EH (cell line): ENCODE data around the gene DENND2D.

Source experiments
- DNase-seq: peaks from one replicate; pipeline ENCODE4 v3.0.0-alpha.2; 2015; ENCODE audit warnings: low read depth

DENND2D gene

GRCh38 chr1:111202707-111203623 is 2.5 kb upstream of the DENND2D start:
- DNase-seq: no peak

GRCh38 chr1:111202366-111202706 is 1.9 kb upstream of the DENND2D start:
- DNase-seq: no peak

- no peak for DNase-seq
Measured at GRCh38 chr1:111201275-111202090, 1.0 kb upstream of the DENND2D start.

- DNase-seq: no peak
Measured at GRCh38 chr1:111200802-111201161, 336 bp upstream of the DENND2D start.

- no peak for DNase-seq
Measured at GRCh38 chr1:111199329-111199728, 1.1 kb downstream of the DENND2D start.

GRCh38 chr1:111198836-111199235 is 1.6 kb downstream of the DENND2D start:
- no peak for DNase-seq

GRCh38 chr1:111197598-111198284 is 2.7 kb downstream of the DENND2D start:
- DNase-seq: peak; percentile 21

- no peak for DNase-seq
Measured at GRCh38 chr1:111196213-111196612, 4.2 kb downstream of the DENND2D start.

- DNase-seq: peak; percentile 20
Measured at GRCh38 chr1:111195002-111195684, 5.3 kb downstream of the DENND2D start.

GRCh38 chr1:111193712-111194480 is 6.5 kb downstream of the DENND2D start:
- peak; percentile 45 for DNase-seq

- DNase-seq: peak; percentile 50
Measured at GRCh38 chr1:111192658-111193519, 7.6 kb downstream of the DENND2D start.

GRCh38 chr1:111192074-111192473 is 8.4 kb downstream of the DENND2D start:
- no peak for DNase-seq

- peak; percentile 92 for DNase-seq
Measured at GRCh38 chr1:111191496-111191895, 8.9 kb downstream of the DENND2D start.

- no peak for DNase-seq
Measured at GRCh38 chr1:111190931-111191451, 9.5 kb downstream of the DENND2D start.

- no peak for DNase-seq
Measured at GRCh38 chr1:111184663-111185062, 15.8 kb downstream of the DENND2D start.

GRCh38 chr1:111183308-111184069 is 17.0 kb downstream of the DENND2D start:
- DNase-seq: no peak

- DNase-seq: no peak
Measured at GRCh38 chr1:111182052-111182451, 18.4 kb downstream of the DENND2D start.

- no peak for DNase-seq
Measured at GRCh38 chr1:111179968-111180533, 20.4 kb downstream of the DENND2D start.

GRCh38 chr1:111176678-111177077 is 23.8 kb downstream of the DENND2D start:
- DNase-seq: no peak
